ENCODE measurements around the gene ANKRD33B.

DNA sequence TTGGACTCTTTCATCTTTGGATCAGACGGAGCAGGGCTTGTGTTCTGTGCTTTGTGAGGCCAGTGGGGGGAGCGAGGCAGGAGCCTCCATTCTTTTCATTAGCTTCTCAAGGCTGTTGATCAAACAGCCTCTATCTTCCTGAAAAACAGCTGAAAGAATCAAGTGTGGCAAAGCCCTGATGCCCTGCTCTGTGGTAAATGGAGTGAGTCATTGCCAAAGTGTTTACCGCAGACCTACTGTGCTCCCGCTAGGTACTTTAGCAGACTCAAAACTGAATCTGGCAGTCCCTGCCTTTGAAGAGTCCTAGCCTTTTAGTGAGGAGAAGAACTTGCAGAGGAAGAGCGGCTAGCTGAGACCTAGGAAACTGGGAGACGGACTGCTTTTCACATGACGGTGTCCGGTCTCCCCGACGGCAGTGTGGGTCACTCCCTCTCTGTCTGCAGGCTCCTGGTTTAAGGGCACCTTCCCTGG lies 3.3 kb downstream of the ANKRD33B start:
- TF ChIP-seq BHLHE40 (IDR thresholded peaks at IDR 0.05; ENCODE audit: low read length), result no peak
- TF ChIP-seq FOSL1 (tag; conservative IDR thresholded peaks at IDR 0.05), result no peak

Data from K562 (cell line).